ENCODE results near the gene CLIC5. TPM values are rescaled to one million over a fixed set of nuclear protein-coding genes. Genes with fewer than 3 reads are reported as not detected.

The CLIC5 gene
- polyA plus RNA-seq, 1 donor from 2014 or later: 0.22 TPM

DNA sequence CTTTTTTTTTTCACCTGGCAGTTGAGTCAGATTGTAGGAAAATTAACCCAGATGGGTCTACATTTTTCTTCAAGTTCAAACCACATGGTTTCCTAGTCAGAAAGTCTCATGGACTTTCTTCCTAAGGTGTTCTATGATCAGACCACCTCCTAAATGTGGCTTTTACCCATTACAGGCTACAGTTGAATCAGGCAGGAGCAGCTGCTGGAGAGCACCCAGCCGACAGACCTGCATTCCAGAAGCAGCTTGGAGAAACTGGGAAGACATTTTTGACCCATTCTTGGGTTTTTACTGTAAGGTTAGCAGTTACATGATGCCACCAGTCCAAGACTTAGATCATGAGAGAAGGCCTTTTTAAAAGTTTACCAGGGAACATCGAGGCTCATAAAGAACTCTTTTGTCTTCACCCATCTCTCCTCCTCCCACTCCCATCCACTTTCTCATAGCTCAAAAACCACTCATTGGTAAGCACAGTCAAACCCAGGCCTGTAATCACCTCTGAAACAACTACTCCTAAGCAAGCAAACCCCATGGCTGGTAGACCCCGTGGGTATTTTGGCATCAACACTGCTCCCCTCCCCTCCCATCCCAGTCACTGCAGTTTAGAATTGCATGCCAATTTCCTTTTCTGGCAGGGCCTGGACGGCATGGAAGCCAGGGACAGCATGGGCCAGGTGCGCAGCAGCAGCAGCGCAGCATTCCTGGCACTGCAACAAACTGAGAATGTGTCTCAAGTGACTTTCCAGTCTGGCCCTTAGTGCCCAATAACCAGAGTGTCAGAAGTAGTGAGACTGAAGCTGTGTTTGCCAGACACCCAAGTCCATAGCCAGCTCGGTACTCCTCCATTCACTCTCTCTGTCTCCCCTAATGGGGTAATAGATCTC, 113.7 kb downstream of the CLIC5 start:
- H3K27ac ChIP-seq (ENCODE audit: low read length): no peak overlapping the region

DNA sequence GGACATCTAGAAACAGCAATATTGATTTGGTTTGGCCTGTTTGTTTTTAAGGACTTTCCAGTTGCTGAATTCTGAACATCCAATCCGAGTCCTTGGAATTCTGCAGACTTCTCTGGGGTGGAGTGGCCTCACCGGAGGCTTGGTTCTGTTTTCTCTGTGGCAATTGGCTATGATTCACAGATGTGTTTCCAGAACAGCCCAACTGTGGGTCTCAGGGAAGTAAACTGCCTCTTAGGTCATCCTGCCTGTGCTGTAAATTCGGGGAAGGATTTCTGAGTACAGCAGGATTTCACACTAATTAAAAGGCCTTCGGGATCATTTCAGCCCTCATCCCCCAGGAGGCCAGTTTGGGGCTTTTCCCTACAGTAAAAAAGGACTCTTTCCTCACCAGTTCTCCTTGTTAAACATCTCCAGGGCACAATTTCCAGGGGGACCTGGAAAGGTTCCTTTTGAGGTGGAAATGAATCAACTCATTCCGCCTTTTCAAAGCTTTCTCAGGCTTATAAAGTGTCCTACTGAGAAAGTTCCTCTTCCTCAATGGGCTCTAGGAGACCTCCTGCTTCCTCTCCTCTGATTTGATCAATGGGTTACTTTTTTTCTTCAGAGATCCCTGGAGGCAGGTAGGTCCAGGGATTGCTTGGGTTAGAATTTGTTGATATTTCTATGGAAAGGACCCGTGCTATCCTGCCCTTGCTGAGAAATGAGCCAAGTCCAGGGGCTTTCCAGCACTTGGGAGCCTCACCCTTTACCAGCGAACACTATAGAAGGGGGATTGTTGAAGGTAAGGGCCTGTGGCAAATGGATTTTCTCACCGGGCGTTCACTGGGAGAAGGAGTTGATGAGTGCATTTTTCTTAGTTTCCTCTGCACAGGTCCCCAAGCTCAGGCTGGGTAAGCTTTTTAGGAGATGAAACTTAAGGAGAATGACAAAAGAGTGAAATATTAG, 114.6 kb downstream of the CLIC5 start:
- no peaks in the 10 kb centered on the region for H3K9me3 ChIP-seq (ENCODE audit: low read length)
- H3K9me2 ChIP-seq (ENCODE audit: insufficient read depth, low read length): no peaks in the 10 kb centered on the region
- H3K27ac ChIP-seq (ENCODE audit: low read length): no peak overlapping the region
- TF ChIP-seq, protein P1, sequence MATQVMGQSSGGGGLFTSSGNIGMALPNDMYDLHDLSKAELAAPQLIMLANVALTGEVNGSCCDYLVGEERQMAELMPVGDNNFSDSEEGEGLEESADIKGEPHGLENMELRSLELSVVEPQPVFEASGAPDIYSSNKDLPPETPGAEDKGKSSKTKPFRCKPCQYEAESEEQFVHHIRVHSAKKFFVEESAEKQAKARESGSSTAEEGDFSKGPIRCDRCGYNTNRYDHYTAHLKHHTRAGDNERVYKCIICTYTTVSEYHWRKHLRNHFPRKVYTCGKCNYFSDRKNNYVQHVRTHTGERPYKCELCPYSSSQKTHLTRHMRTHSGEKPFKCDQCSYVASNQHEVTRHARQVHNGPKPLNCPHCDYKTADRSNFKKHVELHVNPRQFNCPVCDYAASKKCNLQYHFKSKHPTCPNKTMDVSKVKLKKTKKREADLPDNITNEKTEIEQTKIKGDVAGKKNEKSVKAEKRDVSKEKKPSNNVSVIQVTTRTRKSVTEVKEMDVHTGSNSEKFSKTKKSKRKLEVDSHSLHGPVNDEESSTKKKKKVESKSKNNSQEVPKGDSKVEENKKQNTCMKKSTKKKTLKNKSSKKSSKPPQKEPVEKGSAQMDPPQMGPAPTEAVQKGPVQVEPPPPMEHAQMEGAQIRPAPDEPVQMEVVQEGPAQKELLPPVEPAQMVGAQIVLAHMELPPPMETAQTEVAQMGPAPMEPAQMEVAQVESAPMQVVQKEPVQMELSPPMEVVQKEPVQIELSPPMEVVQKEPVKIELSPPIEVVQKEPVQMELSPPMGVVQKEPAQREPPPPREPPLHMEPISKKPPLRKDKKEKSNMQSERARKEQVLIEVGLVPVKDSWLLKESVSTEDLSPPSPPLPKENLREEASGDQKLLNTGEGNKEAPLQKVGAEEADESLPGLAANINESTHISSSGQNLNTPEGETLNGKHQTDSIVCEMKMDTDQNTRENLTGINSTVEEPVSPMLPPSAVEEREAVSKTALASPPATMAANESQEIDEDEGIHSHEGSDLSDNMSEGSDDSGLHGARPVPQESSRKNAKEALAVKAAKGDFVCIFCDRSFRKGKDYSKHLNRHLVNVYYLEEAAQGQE (IDR thresholded peaks at IDR 0.05; ENCODE audit: borderline replicate concordance): no peak
- TF ChIP-seq SMC3 (conservative IDR thresholded peaks at IDR 0.05; ENCODE audit: poor library complexity) (no peak), RAD21 (conservative IDR thresholded peaks at IDR 0.05) (no peak), POLR2AphosphoS5 (IDR thresholded peaks at IDR 0.05) (no peak), TAF1 (IDR thresholded peaks at IDR 0.05; ENCODE audit: low read depth) (no peak), EP300 (conservative IDR thresholded peaks at IDR 0.05; ENCODE audit: poor library complexity, severe bottlenecking) (no peak), MXI1 (conservative IDR thresholded peaks at IDR 0.05; ENCODE audit: poor library complexity, severe bottlenecking) (no peak), EZH2 (IDR thresholded peaks at IDR 0.05; ENCODE audit: borderline replicate concordance, insufficient read depth, low read length, poor library complexity, severe bottlenecking) (no peak)
- TF ChIP-seq, protein P2, sequence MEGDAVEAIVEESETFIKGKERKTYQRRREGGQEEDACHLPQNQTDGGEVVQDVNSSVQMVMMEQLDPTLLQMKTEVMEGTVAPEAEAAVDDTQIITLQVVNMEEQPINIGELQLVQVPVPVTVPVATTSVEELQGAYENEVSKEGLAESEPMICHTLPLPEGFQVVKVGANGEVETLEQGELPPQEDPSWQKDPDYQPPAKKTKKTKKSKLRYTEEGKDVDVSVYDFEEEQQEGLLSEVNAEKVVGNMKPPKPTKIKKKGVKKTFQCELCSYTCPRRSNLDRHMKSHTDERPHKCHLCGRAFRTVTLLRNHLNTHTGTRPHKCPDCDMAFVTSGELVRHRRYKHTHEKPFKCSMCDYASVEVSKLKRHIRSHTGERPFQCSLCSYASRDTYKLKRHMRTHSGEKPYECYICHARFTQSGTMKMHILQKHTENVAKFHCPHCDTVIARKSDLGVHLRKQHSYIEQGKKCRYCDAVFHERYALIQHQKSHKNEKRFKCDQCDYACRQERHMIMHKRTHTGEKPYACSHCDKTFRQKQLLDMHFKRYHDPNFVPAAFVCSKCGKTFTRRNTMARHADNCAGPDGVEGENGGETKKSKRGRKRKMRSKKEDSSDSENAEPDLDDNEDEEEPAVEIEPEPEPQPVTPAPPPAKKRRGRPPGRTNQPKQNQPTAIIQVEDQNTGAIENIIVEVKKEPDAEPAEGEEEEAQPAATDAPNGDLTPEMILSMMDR (IDR thresholded peaks at IDR 0.05; ENCODE audit: poor library complexity, severe bottlenecking): no peak
- H3K4me3 ChIP-seq (ENCODE audit: low read length): no peak overlapping the region
- H3K9ac ChIP-seq (ENCODE audit: low read length): no peak overlapping the region
- no peak overlapping the region for H2AFZ ChIP-seq (ENCODE audit: low read depth, low read length)
- H4K20me1 ChIP-seq (ENCODE audit: insufficient read depth): no peaks in the 10 kb centered on the region
- H3K27me3 ChIP-seq (ENCODE audit: insufficient read depth, low read depth, low read length): no peaks in the 10 kb centered on the region
- no peaks in the 10 kb centered on the region for H3K79me2 ChIP-seq (replicated peaks; ENCODE audit: insufficient read depth, low read length)
- no peaks in the 10 kb centered on the region for H3K36me3 ChIP-seq (ENCODE audit: insufficient read depth, low read length)
- no peaks in the 10 kb centered on the region for H3F3A ChIP-seq (ENCODE audit: insufficient read depth, low read length, poor library complexity, severe bottlenecking)
- H3K4me2 ChIP-seq (ENCODE audit: low read length): no peak overlapping the region

More for the DNA sequence above, 113.7 kb downstream of the CLIC5 start:
- TF ChIP-seq RAD21 (conservative IDR thresholded peaks at IDR 0.05): no peak
- TF ChIP-seq EP300 (conservative IDR thresholded peaks at IDR 0.05; ENCODE audit: poor library complexity, severe bottlenecking): no peak
- TF ChIP-seq TAF1 (IDR thresholded peaks at IDR 0.05; ENCODE audit: low read depth): no peak
- TF ChIP-seq EZH2 (IDR thresholded peaks at IDR 0.05; ENCODE audit: borderline replicate concordance, insufficient read depth, low read length, poor library complexity, severe bottlenecking): no peak
- Histone ChIP-seq H3K36me3 (ENCODE audit: insufficient read depth, low read length) (no peaks in the 10 kb centered on the region), H3F3A (ENCODE audit: insufficient read depth, low read length, poor library complexity, severe bottlenecking) (no peaks in the 10 kb centered on the region), H4K20me1 (ENCODE audit: insufficient read depth) (no peaks in the 10 kb centered on the region), H3K27me3 (ENCODE audit: insufficient read depth, low read depth, low read length) (no peaks in the 10 kb centered on the region), H3K9ac (ENCODE audit: low read length) (no peak overlapping the region), H3K4me2 (ENCODE audit: low read length) (no peak overlapping the region), H2AFZ (ENCODE audit: low read depth, low read length) (no peak overlapping the region), H3K79me2 (replicated peaks; ENCODE audit: insufficient read depth, low read length) (no peaks in the 10 kb centered on the region), H3K4me3 (ENCODE audit: low read length) (no peak overlapping the region), H3K9me2 (ENCODE audit: insufficient read depth, low read length) (no peaks in the 10 kb centered on the region), H3K9me3 (ENCODE audit: low read length) (no peaks in the 10 kb centered on the region)
